PC-9 (cell line): ENCODE measurements around the gene SETD4. TPM values are rescaled to one million over a fixed set of nuclear protein-coding genes. Genes with fewer than 3 reads are reported as not detected.

Experiments used
- BruUV-seq: library from RNA; stranded (reverse); fragments of 400-500 nt; replicated peaks from 2 replicates; lab custom pipeline; 2021; lab: Mats Ljungman, UMichigan
- CTCF ChIA-PET: fragments of 300-600 bp; sonication (Branson Sonifier 250); formaldehyde crosslinking; loops from one replicate; lab custom pipeline; 2022; ENCODE audit warnings: antibody characterized with exemption; lab: Charles Lee
- POLR2A ChIA-PET: fragments of 300-600 bp; sonication (Branson Sonifier 250); formaldehyde crosslinking; loops from one replicate; lab custom pipeline; 2022; ENCODE audit warnings: antibody characterized with exemption; ENCODE audit not compliant: unreplicated experiment; lab: Charles Lee
- DNase-seq, 2 experiments: peaks; one replicate each; pipeline versions ENCODE4 v3.0.0 to v3.0.0-alpha.2; 2015 to 2022; ENCODE audit warnings: mixed read lengths in 1 of 2
- H2AFZ ChIP-seq: fragments of 200-600 bp; sonication (generic); 2 replicates; pipeline ENCODE4 v1.8.1; 2017; ENCODE audit warnings: antibody characterized with exemption
- H3F3A ChIP-seq: fragments of 200-600 bp; sonication (generic); 2 replicates; pipeline ENCODE4 v1.8.1; 2017; ENCODE audit warnings: antibody characterized with exemption, mild to moderate bottlenecking, low read depth; ENCODE audit not compliant: insufficient read depth
- H3K27ac ChIP-seq: fragments of 200-600 bp; sonication (generic); 2 replicates; pipeline ENCODE4 v1.6.1; 2016; ENCODE audit warnings: mixed run types
- H3K27me3 ChIP-seq: fragments of 200-600 bp; sonication (generic); 2 replicates; pipeline ENCODE4 v1.6.1; 2016; ENCODE audit warnings: low read depth, mixed run types; ENCODE audit not compliant: insufficient read depth
- H3K36me3 ChIP-seq: fragments of 200-600 bp; sonication (generic); 2 replicates; pipeline ENCODE4 v1.6.1; 2016; ENCODE audit warnings: low read depth, mixed run types
- H3K4me1 ChIP-seq: fragments of 200-600 bp; sonication (generic); replicated peaks from 2 replicates; pipeline ENCODE4 v1.6.1; 2016; ENCODE audit warnings: mixed run types; ENCODE audit not compliant: insufficient read depth
- H3K4me2 ChIP-seq: fragments of 200-600 bp; sonication (generic); 2 replicates; pipeline ENCODE4 v1.6.1; 2017; ENCODE audit warnings: mixed run types
- H3K4me3 ChIP-seq: fragments of 200-600 bp; sonication (generic); 2 replicates; pipeline ENCODE4 v1.6.1; 2016; ENCODE audit warnings: mixed run types
- H3K79me2 ChIP-seq: fragments of 200-600 bp; sonication (generic); 2 replicates; pipeline ENCODE4 v1.6.1; 2017; ENCODE audit warnings: low read depth, mixed run types
- H3K9me2 ChIP-seq: fragments of 200-600 bp; sonication (generic); 2 replicates; pipeline ENCODE4 v1.8.1; 2017; ENCODE audit warnings: mild to moderate bottlenecking; ENCODE audit not compliant: insufficient read depth
- H3K9me3 ChIP-seq: fragments of 200-600 bp; sonication (generic); 2 replicates; pipeline ENCODE4 v1.8.1; 2016; ENCODE audit warnings: low read depth; ENCODE audit not compliant: insufficient read depth
- H4K20me1 ChIP-seq: fragments of 200-600 bp; sonication (generic); 2 replicates; pipeline ENCODE4 v1.8.1; 2017; ENCODE audit not compliant: insufficient read depth
- EZH2 ChIP-seq: fragments of 200-600 bp; sonication (generic); IDR thresholded peaks from 2 replicates; pipeline ENCODE4 v1.8.0; 2017; ENCODE audit warnings: antibody characterized with exemption, low read depth
- intact Hi-C: fragments of 100-400 bp; cut with micrococcal nuclease; formaldehyde crosslinking; loops from one replicate; pipeline ENCODE4 v1.10.0; 2022; ENCODE audit not compliant: unreplicated experiment
- total RNA-seq: library from RNA; stranded (reverse); gene quantifications from 2 replicates; pipeline ENCODE4 v1.2.3, GENCODE V29; 2021
- TF ChIP-seq, protein P1 (sequence below): fragments of 200-600 bp; sonication (generic); conservative IDR thresholded peaks from 2 replicates; pipeline ENCODE4 v1.6.1; 2017; ENCODE audit warnings: mixed run types, antibody characterized with exemption, mild to moderate bottlenecking, moderate library complexity

SETD4 gene
- total RNA-seq, 1 experiment from 2014 or later, result 27.3 TPM

- Histone ChIP-seq H4K20me1 (no peaks in the 10 kb centered on the region), H3K4me3 (no peak overlapping the region), H3K79me2 (no peaks in the 10 kb centered on the region), H3K4me2 (no peak overlapping the region), H3F3A (peaks cover 3% of the 10 kb centered on the region), H3K36me3 (no peaks in the 10 kb centered on the region), H2AFZ (no peak overlapping the region), H3K27ac (no peak overlapping the region), H3K9me2 (no peaks in the 10 kb centered on the region), H3K9me3 (no peaks in the 10 kb centered on the region), H3K4me1 (no peaks in the 10 kb centered on the region), H3K27me3 (no peaks in the 10 kb centered on the region)
- CTCF ChIA-PET, result no interaction called here
- POLR2A ChIA-PET, result interaction anchor here (0.7 kb wide), 1 partner anchor 98 kb away, joined by 3 read pairs; no protein-coding TSS in a partner anchor
- DNase-seq, result no peak
- no TSS peak for BruUV-seq
- intact Hi-C loops, result no loop called here
- TF ChIP-seq, protein P1, sequence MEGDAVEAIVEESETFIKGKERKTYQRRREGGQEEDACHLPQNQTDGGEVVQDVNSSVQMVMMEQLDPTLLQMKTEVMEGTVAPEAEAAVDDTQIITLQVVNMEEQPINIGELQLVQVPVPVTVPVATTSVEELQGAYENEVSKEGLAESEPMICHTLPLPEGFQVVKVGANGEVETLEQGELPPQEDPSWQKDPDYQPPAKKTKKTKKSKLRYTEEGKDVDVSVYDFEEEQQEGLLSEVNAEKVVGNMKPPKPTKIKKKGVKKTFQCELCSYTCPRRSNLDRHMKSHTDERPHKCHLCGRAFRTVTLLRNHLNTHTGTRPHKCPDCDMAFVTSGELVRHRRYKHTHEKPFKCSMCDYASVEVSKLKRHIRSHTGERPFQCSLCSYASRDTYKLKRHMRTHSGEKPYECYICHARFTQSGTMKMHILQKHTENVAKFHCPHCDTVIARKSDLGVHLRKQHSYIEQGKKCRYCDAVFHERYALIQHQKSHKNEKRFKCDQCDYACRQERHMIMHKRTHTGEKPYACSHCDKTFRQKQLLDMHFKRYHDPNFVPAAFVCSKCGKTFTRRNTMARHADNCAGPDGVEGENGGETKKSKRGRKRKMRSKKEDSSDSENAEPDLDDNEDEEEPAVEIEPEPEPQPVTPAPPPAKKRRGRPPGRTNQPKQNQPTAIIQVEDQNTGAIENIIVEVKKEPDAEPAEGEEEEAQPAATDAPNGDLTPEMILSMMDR, result no peak
- TF ChIP-seq EZH2, result no peak
Observed at GRCh38 chr21:36034211-36034913, 26.0 kb downstream of the SETD4 start.

DNA sequence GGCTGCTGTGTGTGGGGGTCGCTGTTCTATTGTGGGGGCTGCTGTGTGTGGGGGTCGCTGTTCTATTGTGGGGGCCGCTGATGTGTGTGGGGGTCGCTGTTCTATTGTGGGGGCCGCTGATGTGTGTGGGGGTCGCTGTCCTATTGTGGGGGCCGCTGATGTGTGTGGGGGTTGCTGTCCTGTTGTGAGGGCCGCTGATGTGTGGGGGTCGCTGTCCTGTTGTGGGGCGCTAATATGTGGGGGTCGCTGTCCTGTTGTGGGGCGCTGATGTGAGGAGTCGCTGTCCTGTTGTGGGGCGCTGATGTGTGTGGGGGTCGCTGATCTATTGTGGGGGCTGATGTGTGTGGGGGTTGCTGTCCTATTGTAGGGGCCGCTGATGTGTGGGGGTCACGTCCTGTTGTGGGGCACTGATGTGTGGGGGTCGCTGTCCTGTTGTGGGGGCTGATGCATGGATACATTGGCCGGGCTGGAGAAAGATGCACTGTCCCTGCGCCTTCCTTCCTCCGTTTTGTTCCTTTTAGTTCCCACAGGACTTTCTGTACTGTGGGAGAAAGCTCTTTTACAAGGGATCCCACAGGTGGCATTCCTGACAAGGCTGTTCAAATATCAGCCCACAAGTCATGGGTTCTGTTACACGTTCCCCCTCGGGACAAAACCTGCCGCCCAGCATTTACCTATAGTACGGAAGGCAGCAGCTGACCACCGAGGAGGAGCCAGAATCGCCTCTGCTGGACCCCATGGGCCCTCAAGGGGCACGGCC lies 27.5 kb downstream of the SETD4 start:
- Histone ChIP-seq H2AFZ (no peak overlapping the region), H3K9me3 (no peaks in the 10 kb centered on the region), H3K4me2 (no peak overlapping the region), H3K27me3 (no peaks in the 10 kb centered on the region), H4K20me1 (no peaks in the 10 kb centered on the region), H3K27ac (no peak overlapping the region), H3K36me3 (no peaks in the 10 kb centered on the region), H3K4me3 (no peak overlapping the region), H3K9me2 (no peaks in the 10 kb centered on the region), H3F3A (peaks cover 3% of the 10 kb centered on the region), H3K4me1 (no peaks in the 10 kb centered on the region), H3K79me2 (no peaks in the 10 kb centered on the region)
- no TSS peak for BruUV-seq
- intact Hi-C loops, result no loop called here
- ChIA-PET CTCF (no interaction called here), POLR2A (no interaction called here)
- DNase-seq, result no peak
- TF ChIP-seq, protein P1, result no peak
- no peak for TF ChIP-seq EZH2

- H3F3A ChIP-seq, result peaks cover 3% of the 10 kb centered on the region
- ChIA-PET POLR2A (no interaction called here), CTCF (no interaction called here)
- TF ChIP-seq EZH2, result no peak
- TF ChIP-seq, protein P1, result no peak
- intact Hi-C loops, result no loop called here
- H3K4me1 ChIP-seq, result no peaks in the 10 kb centered on the region
- BruUV-seq, result no TSS peak
- no peaks in the 10 kb centered on the region for H3K36me3 ChIP-seq
- no peaks in the 10 kb centered on the region for H3K9me2 ChIP-seq
- H3K27me3 ChIP-seq, result no peaks in the 10 kb centered on the region
- H3K9me3 ChIP-seq, result no peaks in the 10 kb centered on the region
- no peak for DNase-seq
- H3K4me3 ChIP-seq, result no peak overlapping the region
- H3K27ac ChIP-seq, result no peak overlapping the region
- H4K20me1 ChIP-seq, result no peaks in the 10 kb centered on the region
- no peak overlapping the region for H2AFZ ChIP-seq
- H3K79me2 ChIP-seq, result no peaks in the 10 kb centered on the region
- no peak overlapping the region for H3K4me2 ChIP-seq
Observed at GRCh38 chr21:36030581-36031189, 29.6 kb downstream of the SETD4 start.
